ENCODE results near the gene NUTM1. TPM values are rescaled to one million over a fixed set of nuclear protein-coding genes. Genes with fewer than 3 reads are reported as not detected.
"Not testable (repeated sequence)": the region's sequence is repeated elsewhere in the genome, so short reads cannot be mapped to it uniquely, and the experiment has no call there.

Gene NUTM1
- total RNA-seq, 1 donor from 2014 or later: not detected

DNA sequence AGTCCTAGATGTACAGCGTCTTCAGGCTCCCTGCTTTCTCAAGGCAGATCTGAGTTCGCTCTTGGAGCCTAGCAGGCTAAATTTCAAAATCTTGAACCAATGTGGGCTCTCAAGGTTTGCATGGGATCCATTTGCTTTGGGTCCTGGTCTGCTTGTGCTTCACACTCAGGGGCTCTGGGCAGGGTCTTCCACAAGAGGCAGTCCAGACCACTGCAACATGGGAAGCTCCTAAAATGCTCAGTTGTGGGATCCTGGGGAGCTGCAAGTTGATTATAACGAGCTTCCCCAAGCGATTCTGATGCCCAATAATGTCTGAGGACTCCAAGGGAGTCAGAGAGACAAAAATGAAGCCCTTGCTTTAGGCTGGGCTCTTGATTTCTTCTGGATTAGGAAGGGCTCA is 6.7 kb downstream of the NUTM1 start:
- Mint-ChIP-seq H3K4me3 (no peak overlapping the region), H3K4me1 (peaks cover 4% of the 10 kb centered on the region), H3K9me3 (no peaks in the 10 kb centered on the region), H3K27ac (no peak overlapping the region), H3K36me3 (no peaks in the 10 kb centered on the region), H3K27me3 (ENCODE audit: low read depth) (no peaks in the 10 kb centered on the region)
- TF ChIP-seq, protein P1, sequence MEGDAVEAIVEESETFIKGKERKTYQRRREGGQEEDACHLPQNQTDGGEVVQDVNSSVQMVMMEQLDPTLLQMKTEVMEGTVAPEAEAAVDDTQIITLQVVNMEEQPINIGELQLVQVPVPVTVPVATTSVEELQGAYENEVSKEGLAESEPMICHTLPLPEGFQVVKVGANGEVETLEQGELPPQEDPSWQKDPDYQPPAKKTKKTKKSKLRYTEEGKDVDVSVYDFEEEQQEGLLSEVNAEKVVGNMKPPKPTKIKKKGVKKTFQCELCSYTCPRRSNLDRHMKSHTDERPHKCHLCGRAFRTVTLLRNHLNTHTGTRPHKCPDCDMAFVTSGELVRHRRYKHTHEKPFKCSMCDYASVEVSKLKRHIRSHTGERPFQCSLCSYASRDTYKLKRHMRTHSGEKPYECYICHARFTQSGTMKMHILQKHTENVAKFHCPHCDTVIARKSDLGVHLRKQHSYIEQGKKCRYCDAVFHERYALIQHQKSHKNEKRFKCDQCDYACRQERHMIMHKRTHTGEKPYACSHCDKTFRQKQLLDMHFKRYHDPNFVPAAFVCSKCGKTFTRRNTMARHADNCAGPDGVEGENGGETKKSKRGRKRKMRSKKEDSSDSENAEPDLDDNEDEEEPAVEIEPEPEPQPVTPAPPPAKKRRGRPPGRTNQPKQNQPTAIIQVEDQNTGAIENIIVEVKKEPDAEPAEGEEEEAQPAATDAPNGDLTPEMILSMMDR (IDR thresholded peaks at IDR 0.05; ENCODE audit: unreplicated experiment): no peak
- no peak for DNase-seq (ENCODE audit: low spot score in 2 of 2, unreplicated experiment in 2 of 2)

- not testable (repeated sequence) for H3K27me3 Mint-ChIP-seq (ENCODE audit: low read depth); H3K4me3 Mint-ChIP-seq; H3K27ac Mint-ChIP-seq; H3K36me3 Mint-ChIP-seq; DNase-seq (ENCODE audit: low spot score in 2 of 2, unreplicated experiment in 2 of 2); H3K9me3 Mint-ChIP-seq; H3K4me1 Mint-ChIP-seq
These were observed 9.9 kb downstream of the NUTM1 start for GRCh38 chr15:34352996-34353395.

DNA sequence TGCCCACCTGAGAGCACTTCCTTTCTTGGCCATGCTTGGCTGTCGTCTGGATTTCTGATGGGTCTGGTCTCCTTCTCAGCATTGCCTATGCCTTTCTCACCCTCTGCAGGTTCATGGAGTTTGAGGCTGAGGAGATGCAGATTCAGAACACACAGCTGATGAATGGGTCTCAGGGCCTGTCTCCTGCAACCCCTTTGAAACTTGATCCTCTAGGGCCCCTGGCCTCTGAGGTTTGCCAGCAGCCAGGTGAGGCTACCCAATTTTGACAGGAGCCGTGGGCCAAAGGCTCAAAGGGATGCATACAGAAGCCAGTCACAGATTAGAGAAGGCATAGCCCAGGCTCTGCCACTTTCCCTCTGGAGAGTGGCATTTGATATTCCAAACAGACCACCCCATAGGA is 10.5 kb downstream of the NUTM1 start:
- TF ChIP-seq, protein P1 (IDR thresholded peaks at IDR 0.05; ENCODE audit: unreplicated experiment): no peak
- Mint-ChIP-seq H3K4me1 (peaks cover 4% of the 10 kb centered on the region), H3K4me3 (no peak overlapping the region), H3K27ac (no peak overlapping the region), H3K36me3 (peaks cover 11% of the 10 kb centered on the region), H3K9me3 (no peaks in the 10 kb centered on the region), H3K27me3 (ENCODE audit: low read depth) (no peaks in the 10 kb centered on the region)
- no peak for DNase-seq (ENCODE audit: low spot score in 2 of 2, unreplicated experiment in 2 of 2)

- Mint-ChIP-seq H3K27me3 (ENCODE audit: low read depth) (no peaks in the 10 kb centered on the region), H3K4me3 (no peak overlapping the region), H3K9me3 (no peaks in the 10 kb centered on the region), H3K27ac (no peak overlapping the region), H3K36me3 (peaks cover 11% of the 10 kb centered on the region), H3K4me1 (peaks cover 4% of the 10 kb centered on the region)
- DNase-seq (ENCODE audit: low spot score in 2 of 2, unreplicated experiment in 2 of 2): no peak
- TF ChIP-seq, protein P1 (IDR thresholded peaks at IDR 0.05; ENCODE audit: unreplicated experiment): no peak
These were observed 11.2 kb downstream of the NUTM1 start for GRCh38 chr15:34354286-34354685.

DNA sequence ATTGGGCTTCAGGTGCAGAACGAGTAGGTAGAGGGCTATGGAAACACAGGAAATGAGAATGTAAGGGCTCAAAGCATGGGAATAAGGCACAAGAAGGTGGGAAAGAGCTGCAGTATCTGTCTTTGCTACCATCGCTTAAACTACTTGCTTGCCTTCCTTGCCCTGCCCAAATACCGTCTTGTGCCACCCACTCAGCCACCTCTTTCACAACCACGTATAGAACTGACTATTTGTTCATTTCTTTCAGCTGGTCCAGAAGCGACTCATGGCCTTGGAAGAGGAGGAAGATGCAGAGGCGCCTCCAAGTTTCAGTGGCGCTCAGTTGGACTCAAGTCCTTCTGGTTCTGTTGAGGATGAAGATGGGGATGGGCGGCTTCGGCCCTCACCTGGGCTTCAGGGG is 12.1 kb downstream of the NUTM1 start:
- H3K27me3 Mint-ChIP-seq (ENCODE audit: low read depth): no peaks in the 10 kb centered on the region
- peaks cover 17% of the 10 kb centered on the region for H3K36me3 Mint-ChIP-seq
- no peak for DNase-seq (ENCODE audit: low spot score in 2 of 2, unreplicated experiment in 2 of 2)
- H3K27ac Mint-ChIP-seq: no peak overlapping the region
- H3K9me3 Mint-ChIP-seq: no peaks in the 10 kb centered on the region
- H3K4me3 Mint-ChIP-seq: no peak overlapping the region
- TF ChIP-seq, protein P1 (IDR thresholded peaks at IDR 0.05; ENCODE audit: unreplicated experiment): no peak
- peaks cover 7% of the 10 kb centered on the region for H3K4me1 Mint-ChIP-seq

DNA sequence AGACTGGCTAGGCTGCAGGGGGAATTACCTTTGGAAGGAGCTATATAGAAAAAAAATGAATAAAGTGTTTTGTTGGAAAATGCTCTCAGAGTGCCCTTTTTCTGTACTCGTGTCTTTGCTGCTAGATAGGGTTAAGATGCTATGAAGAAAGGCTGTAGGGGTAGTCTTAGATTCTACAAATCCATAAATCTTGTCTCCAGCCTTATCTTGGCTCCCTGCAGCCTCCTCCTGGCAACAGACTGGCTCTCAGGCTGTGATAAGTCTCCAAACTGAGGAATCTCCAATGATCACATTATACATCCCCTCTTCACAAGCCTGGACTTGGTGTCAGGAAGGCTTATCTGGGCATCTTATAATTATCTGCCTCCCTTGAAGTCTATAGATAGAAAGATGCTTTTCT is 14.5 kb downstream of the NUTM1 start:
- H3K4me1 Mint-ChIP-seq: peaks cover 12% of the 10 kb centered on the region
- TF ChIP-seq, protein P1 (IDR thresholded peaks at IDR 0.05; ENCODE audit: unreplicated experiment): no peak
- no peak overlapping the region for H3K27ac Mint-ChIP-seq
- H3K9me3 Mint-ChIP-seq: no peaks in the 10 kb centered on the region
- no peak overlapping the region for H3K4me3 Mint-ChIP-seq
- no peak for DNase-seq (ENCODE audit: low spot score in 2 of 2, unreplicated experiment in 2 of 2)
- H3K27me3 Mint-ChIP-seq (ENCODE audit: low read depth): no peaks in the 10 kb centered on the region
- peaks cover 31% of the 10 kb centered on the region for H3K36me3 Mint-ChIP-seq

All from mesothelial cell of epicardium (in vitro differentiated cells).